ENCODE measurements around the gene SNCA.
A peak's percentile ranks its signal among the peaks of the same experiment; 100 is the strongest.

- TF ChIP-seq POLR2A (IDR thresholded peaks at IDR 0.05) (no peak), CTCF (IDR thresholded peaks at IDR 0.05) (peak; percentile 14 to 48 (median 38))
Observed at GRCh38 chr4:89868999-89869589, 32.1 kb upstream of the SNCA start.

Data from transverse colon (tissue), 3 donors.